GM10266 (cell line): ENCODE data around the gene AFP.

ENCODE experiments used
- DNase-seq: peaks from one replicate; pipeline ENCODE4 v3.0.0; 2012; ENCODE audit errors: extremely low spot score
- CTCF ChIP-seq: IDR thresholded peaks from 2 replicates; pipeline ENCODE4 v1.5.1; 2012; ENCODE audit warnings: mild to moderate bottlenecking, low read depth; ENCODE audit not compliant: control insufficient read depth, insufficient read depth; ENCODE audit errors: missing control alignments

The AFP gene

GRCh38 chr4:73401412-73401811 is 34.6 kb upstream of the AFP start:
- no peak for TF ChIP-seq CTCF
- DNase-seq = no peak

DNA sequence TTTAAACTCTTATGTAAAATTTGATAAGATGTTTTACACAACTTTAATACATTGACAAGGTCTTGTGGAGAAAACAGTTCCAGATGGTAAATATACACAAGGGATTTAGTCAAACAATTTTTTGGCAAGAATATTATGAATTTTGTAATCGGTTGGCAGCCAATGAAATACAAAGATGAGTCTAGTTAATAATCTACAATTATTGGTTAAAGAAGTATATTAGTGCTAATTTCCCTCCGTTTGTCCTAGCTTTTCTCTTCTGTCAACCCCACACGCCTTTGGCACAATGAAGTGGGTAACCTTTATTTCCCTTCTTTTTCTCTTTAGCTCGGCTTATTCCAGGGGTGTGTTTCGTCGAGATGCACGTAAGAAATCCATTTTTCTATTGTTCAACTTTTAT is 32.0 kb upstream of the AFP start, which contains the start of gene ALB:
TSS of gene ALB (plus strand) at position 246 of the 400 bp plus-strand sequence. CDS start at position 287, 41 bp downstream.
- no peak for TF ChIP-seq CTCF
- no peak for DNase-seq

DNA sequence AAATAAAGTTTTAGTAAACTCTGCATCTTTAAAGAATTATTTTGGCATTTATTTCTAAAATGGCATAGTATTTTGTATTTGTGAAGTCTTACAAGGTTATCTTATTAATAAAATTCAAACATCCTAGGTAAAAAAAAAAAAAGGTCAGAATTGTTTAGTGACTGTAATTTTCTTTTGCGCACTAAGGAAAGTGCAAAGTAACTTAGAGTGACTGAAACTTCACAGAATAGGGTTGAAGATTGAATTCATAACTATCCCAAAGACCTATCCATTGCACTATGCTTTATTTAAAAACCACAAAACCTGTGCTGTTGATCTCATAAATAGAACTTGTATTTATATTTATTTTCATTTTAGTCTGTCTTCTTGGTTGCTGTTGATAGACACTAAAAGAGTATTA is 31.6 kb upstream of the AFP start:
- DNase-seq = no peak
- no peak for TF ChIP-seq CTCF

GRCh38 chr4:73405138-73405537 is 30.9 kb upstream of the AFP start:
- no peak for TF ChIP-seq CTCF
- no peak for DNase-seq

GRCh38 chr4:73406548-73406875 is 29.5 kb upstream of the AFP start:
- no peak for TF ChIP-seq CTCF
- DNase-seq = no peak

DNA sequence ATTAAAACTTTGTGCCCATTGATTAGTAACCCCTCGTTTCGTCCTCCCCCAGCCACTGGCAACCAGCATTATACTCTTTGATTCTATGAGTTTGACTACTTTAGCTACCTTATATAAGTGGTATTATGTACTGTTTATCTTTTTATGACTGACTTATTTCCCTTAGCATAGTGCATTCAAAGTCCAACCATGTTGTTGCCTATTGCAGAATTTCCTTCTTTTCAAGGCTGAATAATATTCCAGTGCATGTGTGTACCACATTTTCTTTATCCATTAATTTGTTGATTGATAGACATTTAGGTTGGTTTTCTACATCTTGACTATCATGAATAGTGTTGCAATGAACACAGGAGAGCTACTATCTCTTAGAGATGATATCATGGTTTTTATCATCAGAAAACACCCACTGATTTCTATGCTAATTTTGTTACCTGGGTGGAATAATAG is 28.8 kb upstream of the AFP start:
- TF ChIP-seq CTCF = no peak
- no peak for DNase-seq

GRCh38 chr4:73408181-73408867 is 27.7 kb upstream of the AFP start:
- no peak for TF ChIP-seq CTCF
- no peak for DNase-seq
